ENCODE measurements around the gene KASH5.

Gene KASH5, protein sequence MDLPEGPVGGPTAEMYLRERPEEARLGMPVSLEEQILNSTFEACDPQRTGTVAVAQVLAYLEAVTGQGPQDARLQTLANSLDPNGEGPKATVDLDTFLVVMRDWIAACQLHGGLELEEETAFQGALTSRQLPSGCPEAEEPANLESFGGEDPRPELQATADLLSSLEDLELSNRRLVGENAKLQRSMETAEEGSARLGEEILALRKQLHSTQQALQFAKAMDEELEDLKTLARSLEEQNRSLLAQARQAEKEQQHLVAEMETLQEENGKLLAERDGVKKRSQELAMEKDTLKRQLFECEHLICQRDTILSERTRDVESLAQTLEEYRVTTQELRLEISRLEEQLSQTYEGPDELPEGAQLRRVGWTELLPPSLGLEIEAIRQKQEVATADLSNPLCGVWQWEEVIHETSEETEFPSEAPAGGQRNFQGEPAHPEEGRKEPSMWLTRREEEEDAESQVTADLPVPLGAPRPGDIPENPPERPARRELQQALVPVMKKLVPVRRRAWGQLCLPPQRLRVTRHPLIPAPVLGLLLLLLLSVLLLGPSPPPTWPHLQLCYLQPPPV

GRCh38 chr19:49387936-49388372 lies at the start of gene KASH5:
TSS of gene KASH5 (plus strand) at chr19:49388249. CDS start at chr19:49390884, 2,635 bp downstream.
- peak; percentile 70 for DNase-seq (ENCODE audit: low spot score)

DNA sequence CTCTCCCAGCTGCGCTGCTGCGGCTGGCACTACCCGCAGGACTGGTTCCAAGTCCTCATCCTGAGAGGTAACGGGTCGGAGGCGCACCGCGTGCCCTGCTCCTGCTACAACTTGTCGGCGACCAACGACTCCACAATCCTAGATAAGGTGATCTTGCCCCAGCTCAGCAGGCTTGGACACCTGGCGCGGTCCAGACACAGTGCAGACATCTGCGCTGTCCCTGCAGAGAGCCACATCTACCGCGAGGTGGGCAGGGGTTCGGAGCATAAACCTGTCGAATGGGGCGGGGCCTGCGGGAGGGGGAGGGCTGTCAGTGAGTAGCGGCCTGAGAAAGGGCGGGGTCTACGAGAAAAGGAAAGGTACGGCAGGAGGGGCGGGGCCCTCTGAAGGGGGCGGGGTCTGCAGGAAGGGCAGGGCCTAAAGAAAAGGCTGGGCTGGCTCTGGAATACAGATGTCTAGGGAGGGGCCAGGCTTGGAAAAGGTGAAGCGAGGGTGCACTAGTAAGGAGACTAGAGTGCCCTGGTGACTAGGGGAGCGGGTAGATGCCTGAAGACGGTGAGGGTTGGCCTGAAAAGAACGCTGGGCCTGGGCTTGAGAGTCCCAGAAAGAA lies 49.3 kb upstream of the KASH5 start:
- peak; percentile 59 for DNase-seq (ENCODE audit: low spot score)

DNA sequence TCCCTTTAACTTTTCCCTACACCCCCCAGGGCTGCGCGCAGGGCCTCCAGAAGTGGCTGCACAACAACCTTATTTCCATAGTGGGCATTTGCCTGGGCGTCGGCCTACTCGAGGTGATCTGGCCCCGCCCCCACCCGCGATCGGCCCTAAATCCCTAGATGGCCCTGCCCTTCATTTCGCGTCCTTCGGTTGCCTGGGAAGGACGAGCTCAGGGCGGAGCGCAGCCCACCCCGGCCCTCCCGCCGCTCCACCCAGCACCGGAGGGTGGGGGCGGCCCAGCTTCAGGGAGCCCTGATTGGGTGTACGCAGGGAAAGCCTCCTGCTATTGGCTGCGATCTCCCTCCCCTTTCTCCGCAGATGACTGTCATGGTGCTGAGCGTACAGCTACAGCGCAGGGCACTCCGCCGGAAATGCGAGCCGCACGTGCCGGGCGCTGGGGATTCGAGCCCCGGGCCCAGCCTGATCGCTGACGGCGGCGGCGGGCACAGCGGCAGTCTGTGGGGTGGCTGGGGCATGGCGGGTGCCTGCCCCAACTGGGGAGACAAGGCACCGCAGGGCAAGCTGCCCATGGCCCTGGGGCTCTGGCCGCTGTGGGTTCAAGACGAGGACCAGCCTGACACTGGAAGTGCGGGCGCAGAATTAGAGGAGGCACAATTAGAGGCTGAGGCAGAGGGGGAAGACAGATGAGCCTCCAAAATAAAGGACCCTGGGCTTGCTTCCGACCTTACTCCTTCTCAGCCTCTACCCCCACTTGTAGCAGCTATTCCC lies 48.6 kb upstream of the KASH5 start:
- peak; percentile 94 for DNase-seq (ENCODE audit: low spot score)

DNA sequence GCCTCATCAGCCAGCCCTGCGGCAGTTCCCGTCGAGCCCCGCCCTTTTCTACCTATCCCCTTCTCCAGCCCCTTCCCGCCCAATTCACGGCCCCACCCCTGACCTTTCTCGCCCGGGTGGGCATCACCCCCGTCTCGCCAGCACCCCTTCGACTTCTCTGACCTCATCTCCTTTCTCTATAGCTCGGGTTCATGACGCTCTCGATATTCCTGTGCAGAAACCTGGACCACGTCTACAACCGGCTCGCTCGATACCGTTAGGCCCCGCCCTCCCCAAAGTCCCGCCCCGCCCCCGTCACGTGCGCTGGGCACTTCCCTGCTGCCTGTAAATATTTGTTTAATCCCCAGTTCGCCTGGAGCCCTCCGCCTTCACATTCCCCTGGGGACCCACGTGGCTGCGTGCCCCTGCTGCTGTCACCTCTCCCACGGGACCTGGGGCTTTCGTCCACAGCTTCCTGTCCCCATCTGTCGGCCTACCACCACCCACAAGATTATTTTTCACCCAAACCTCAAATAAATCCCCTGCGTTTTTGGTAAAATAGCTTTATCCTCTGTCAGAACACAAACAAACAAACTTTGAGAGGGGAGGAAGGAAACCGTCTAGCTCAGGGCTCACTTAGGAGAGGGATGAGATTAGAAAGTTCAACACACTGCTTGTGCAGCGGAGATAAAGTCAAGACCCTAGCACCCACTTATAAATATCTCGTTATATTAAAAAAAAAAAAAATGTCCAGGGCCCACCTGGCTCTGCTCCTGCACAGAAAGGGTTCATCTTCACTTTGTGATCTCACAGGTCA lies 47.8 kb upstream of the KASH5 start:
- DNase-seq (ENCODE audit: low spot score) = no peak

- DNase-seq (ENCODE audit: low spot score) = no peak
These were observed 47.0 kb upstream of the KASH5 start for GRCh38 chr19:49340865-49341718.

DNA sequence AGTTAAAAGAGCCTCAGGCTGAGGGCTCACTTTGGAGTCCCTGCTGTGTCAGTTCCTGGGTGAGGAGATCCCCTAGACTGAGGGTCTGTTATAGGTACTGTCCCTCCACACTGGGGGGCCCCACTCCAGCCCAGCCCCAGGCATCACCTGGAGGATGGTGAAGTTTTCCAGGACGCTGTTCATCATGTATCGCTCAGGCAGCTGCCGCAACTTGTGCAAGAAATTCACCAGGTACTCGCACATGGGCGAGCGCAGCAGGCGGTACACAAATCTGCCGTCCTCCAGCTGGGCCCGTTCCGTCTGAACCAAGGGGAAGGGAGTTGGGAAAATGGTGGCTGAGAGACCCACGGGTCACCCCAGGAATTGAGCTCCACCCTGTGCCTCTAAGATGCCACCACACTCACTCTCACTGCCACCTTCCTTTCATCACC lies 45.7 kb upstream of the KASH5 start:
- DNase-seq (ENCODE audit: low spot score) = no peak

DNA sequence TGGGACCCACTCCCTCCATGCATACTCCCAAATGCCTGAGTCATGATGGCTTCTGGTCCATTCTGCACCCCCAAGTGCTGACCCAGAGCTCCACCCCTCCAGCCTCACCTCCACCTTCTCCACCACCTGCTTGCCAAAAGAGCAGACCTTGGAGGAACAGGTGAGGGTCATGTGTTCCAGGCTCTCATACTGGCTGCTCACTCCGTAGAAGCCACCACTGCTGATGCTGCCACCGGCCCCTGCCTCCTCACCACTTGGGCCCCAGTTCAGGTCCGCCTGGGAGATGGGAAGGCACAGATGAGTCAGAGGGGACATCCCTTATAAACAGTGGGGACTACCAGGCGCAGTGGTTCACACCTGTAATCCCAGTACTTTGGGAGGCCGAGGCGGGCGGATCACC lies 44.9 kb upstream of the KASH5 start:
- DNase-seq (ENCODE audit: low spot score) = no peak

- DNase-seq (ENCODE audit: low spot score) = no peak
These were observed 43.3 kb upstream of the KASH5 start for GRCh38 chr19:49344505-49345423.

- DNase-seq (ENCODE audit: low spot score) = no peak
These were observed 40.9 kb upstream of the KASH5 start for GRCh38 chr19:49347191-49347590.

- peak; percentile 84 for DNase-seq (ENCODE audit: low spot score)
These were observed 40.2 kb upstream of the KASH5 start for GRCh38 chr19:49347835-49348234.

DNA sequence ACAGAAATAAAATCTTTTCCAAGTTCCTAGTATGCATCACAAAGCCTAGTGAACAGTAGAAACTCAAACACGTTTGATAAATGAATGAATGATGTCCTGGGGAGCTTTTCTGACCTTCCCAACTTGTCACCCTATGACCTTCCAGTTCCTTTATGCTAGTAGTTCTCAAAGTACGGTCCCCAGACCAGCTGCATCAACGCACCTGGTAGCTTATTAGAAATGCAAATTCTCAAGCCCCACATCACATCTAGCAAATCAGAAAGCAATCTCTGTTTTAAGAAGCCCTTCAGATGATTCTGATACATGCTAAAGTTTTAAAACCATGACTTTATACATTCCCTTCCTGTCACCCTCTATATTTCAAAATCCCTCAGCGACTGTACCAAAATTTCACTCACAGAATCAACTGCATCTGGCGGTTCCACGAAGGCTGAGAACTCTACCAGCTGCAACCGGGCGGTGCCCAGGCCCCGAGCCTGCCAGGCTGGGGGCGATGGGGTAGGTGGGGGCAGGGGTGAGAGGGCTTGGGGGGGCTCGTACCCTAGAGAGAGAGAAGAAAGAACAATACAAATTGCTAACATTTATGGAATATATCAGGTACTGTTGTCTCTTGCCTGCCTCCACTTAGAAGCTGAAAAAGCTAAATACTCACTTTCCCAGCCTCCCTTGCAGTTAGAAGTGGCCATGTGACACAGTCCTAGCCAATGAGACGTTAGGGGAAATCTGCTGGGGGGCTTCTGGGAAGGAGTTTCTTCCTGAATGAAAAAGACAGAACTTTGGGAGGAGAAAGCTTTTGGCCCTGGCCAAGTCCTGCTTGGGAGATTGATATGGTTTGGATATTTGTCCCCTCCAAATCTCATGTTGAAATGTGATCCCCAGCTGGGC lies 39.5 kb upstream of the KASH5 start:
- DNase-seq (ENCODE audit: low spot score) = no peak

DNA sequence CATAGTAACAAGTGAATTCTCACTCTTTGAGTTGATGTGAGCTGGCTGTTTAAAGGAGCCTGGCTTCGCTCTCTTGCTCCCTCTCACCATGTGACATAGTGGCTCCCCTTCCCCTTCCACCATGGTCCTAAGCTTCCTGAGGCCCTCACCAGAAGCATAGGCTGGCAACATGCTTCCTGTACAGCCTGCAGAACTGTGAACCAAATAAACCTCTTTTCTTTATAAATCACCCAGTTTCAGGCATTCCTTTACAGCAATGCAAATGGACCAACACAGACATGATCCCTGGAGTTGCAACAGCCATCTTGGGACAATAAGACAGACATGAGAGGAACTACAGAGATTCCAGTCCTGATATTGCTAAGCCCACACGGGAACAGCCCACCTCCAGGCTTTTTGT lies 38.5 kb upstream of the KASH5 start:
- DNase-seq (ENCODE audit: low spot score) = no peak

- DNase-seq (ENCODE audit: low spot score) = no peak
These were observed 32.1 kb upstream of the KASH5 start for GRCh38 chr19:49355909-49356353.

- no peak for DNase-seq (ENCODE audit: low spot score)
These were observed 31.7 kb upstream of the KASH5 start for GRCh38 chr19:49356382-49356781.

GRCh38 chr19:49357186-49357585 lies 30.9 kb upstream of the KASH5 start:
- DNase-seq (ENCODE audit: low spot score) = no peak

- DNase-seq (ENCODE audit: low spot score) = no peak
These were observed 27.9 kb upstream of the KASH5 start for GRCh38 chr19:49359851-49360820.

- DNase-seq (ENCODE audit: low spot score) = peak; percentile 94
These were observed 26.5 kb upstream of the KASH5 start for GRCh38 chr19:49361438-49362047.

Measured in GM03348 (cell line).